HG02938 (cell line): ENCODE data around the gene HDAC11.
"Not testable (repeated sequence)": the region's sequence is repeated elsewhere in the genome, so short reads cannot be mapped to it uniquely, and the experiment has no call there.

Experiments used
- ATAC-seq: cut with Tn5 transposase; IDR thresholded peaks from one replicate; pipeline ENCODE4 v1.9.1; 2021; ENCODE audit warnings: mild to moderate bottlenecking, moderate library complexity; ENCODE audit not compliant: unreplicated experiment

Gene HDAC11

GRCh38 chr3:13466781-13467180 is 13.3 kb upstream of the HDAC11 start:
- ATAC-seq, result no peak

GRCh38 chr3:13470894-13471574 is 9.1 kb upstream of the HDAC11 start:
- no peak for ATAC-seq

GRCh38 chr3:13472286-13472685 is 7.8 kb upstream of the HDAC11 start:
- ATAC-seq, result no peak

GRCh38 chr3:13473020-13473419 is 7.1 kb upstream of the HDAC11 start:
- ATAC-seq, result no peak

GRCh38 chr3:13474021-13474420 is 6.1 kb upstream of the HDAC11 start:
- no peak for ATAC-seq

GRCh38 chr3:13474776-13475303 is 5.3 kb upstream of the HDAC11 start:
- no peak for ATAC-seq

- ATAC-seq, result no peak
These were observed 4.1 kb upstream of the HDAC11 start for GRCh38 chr3:13475871-13476590.

- ATAC-seq, result no peak
These were observed 2.2 kb upstream of the HDAC11 start for GRCh38 chr3:13477943-13478342.

- no peak for ATAC-seq
These were observed 849 bp upstream of the HDAC11 start for GRCh38 chr3:13479332-13479581.

- ATAC-seq, result peak; percentile 25
These were observed 523 bp downstream of the HDAC11 start for GRCh38 chr3:13480340-13481318.

GRCh38 chr3:13482106-13482690 is 2.1 kb downstream of the HDAC11 start:
- no peak for ATAC-seq

- ATAC-seq, result no peak
These were observed 3.2 kb downstream of the HDAC11 start for GRCh38 chr3:13483286-13483685.

- ATAC-seq, result no peak
These were observed 4.0 kb downstream of the HDAC11 start for GRCh38 chr3:13483988-13484695.

GRCh38 chr3:13484851-13485590 is 4.9 kb downstream of the HDAC11 start:
- ATAC-seq, result no peak

GRCh38 chr3:13485630-13486562 is 5.8 kb downstream of the HDAC11 start:
- not testable (repeated sequence) for ATAC-seq

GRCh38 chr3:13487403-13487802 is 7.3 kb downstream of the HDAC11 start:
- no peak for ATAC-seq

GRCh38 chr3:13491206-13491974 is 11.3 kb downstream of the HDAC11 start:
- ATAC-seq, result no peak

- no peak for ATAC-seq
These were observed 11.9 kb downstream of the HDAC11 start for GRCh38 chr3:13492048-13492447.
